Astrocyte (in vitro differentiated cells and primary cell): ENCODE results near the gene RGL2. TPM values are rescaled to one million over a fixed set of nuclear protein-coding genes. Genes with fewer than 3 reads are reported as not detected.

Source experiments
- DNase-seq: peaks from one replicate; pipeline ENCODE4 v3.0.0-alpha.2; 2010; ENCODE audit warnings: low read depth
- FAIRE-seq: peaks from 2 replicates; lab custom pipeline; 2011; peaks lifted over from hg19 to GRCh38; lab: Jason Lieb, UNC
- H2AFZ ChIP-seq: 2 replicates; pipeline ENCODE4 v1.6.0; 2012; ENCODE audit warnings: low read depth, low read length, inconsistent platforms
- H3K27ac ChIP-seq: 2 replicates; pipeline ENCODE4 v1.5.1; 2011; ENCODE audit warnings: low read depth, low read length, inconsistent platforms
- H3K27me3 ChIP-seq: 2 replicates; pipeline ENCODE4 v1.6.0; 2011; ENCODE audit warnings: low read length, inconsistent platforms; ENCODE audit not compliant: insufficient read depth
- H3K36me3 ChIP-seq: 2 replicates; pipeline ENCODE4 v1.5.1; 2011; ENCODE audit warnings: low read length, inconsistent platforms; ENCODE audit not compliant: insufficient read depth
- H3K4me1 ChIP-seq: 2 replicates; pipeline ENCODE4 v1.5.1; 2011; ENCODE audit warnings: low read length, inconsistent platforms; ENCODE audit not compliant: insufficient read depth
- H3K4me2 ChIP-seq: 2 replicates; pipeline ENCODE4 v1.6.0; 2012; ENCODE audit warnings: low read length, inconsistent platforms
- H3K4me3 ChIP-seq: 2 replicates; pipeline ENCODE4 v1.5.1; 2011; ENCODE audit warnings: low read depth, mild to moderate bottlenecking, low read length, inconsistent platforms; ENCODE audit not compliant: insufficient read depth
- H3K79me2 ChIP-seq: 2 replicates; pipeline ENCODE4 v1.6.0; 2012; ENCODE audit warnings: mild to moderate bottlenecking, low read length, inconsistent platforms; ENCODE audit not compliant: insufficient read depth
- H3K9ac ChIP-seq: 2 replicates; pipeline ENCODE4 v1.6.0; 2012; ENCODE audit warnings: mild to moderate bottlenecking, low read length, inconsistent platforms
- H3K9me3 ChIP-seq: 2 replicates; pipeline ENCODE4 v1.5.1; 2012; ENCODE audit warnings: low read depth, mild to moderate bottlenecking, low read length, inconsistent platforms; ENCODE audit not compliant: insufficient read depth
- H4K20me1 ChIP-seq: 2 replicates; pipeline ENCODE4 v1.6.0; 2012; ENCODE audit warnings: low read length, inconsistent platforms; ENCODE audit not compliant: insufficient read depth
- H3K27ac Mint-ChIP-seq: one replicate; pipeline ENCODE4 v1.8.0; 2021; ENCODE audit warnings: mild to moderate bottlenecking, mixed read lengths; ENCODE audit not compliant: unreplicated experiment
- H3K27me3 Mint-ChIP-seq: one replicate; pipeline ENCODE4 v1.8.0; 2021; ENCODE audit warnings: low read depth, mixed read lengths; ENCODE audit not compliant: unreplicated experiment
- H3K36me3 Mint-ChIP-seq: one replicate; pipeline ENCODE4 v1.8.0; 2021; ENCODE audit warnings: low read depth, mixed read lengths; ENCODE audit not compliant: unreplicated experiment
- H3K4me1 Mint-ChIP-seq: one replicate; pipeline ENCODE4 v1.8.0; 2021; ENCODE audit warnings: low read depth, mixed read lengths; ENCODE audit not compliant: unreplicated experiment
- H3K4me3 Mint-ChIP-seq: one replicate; pipeline ENCODE4 v1.8.0; 2021; ENCODE audit warnings: mild to moderate bottlenecking, moderate library complexity, mixed read lengths; ENCODE audit not compliant: unreplicated experiment
- H3K9me3 Mint-ChIP-seq: one replicate; pipeline ENCODE4 v1.8.0; 2021; ENCODE audit warnings: mild to moderate bottlenecking, mixed read lengths; ENCODE audit not compliant: unreplicated experiment
- CTCF ChIP-seq: IDR thresholded peaks from 2 replicates; pipeline ENCODE4 v1.5.1; 2011; ENCODE audit warnings: low read depth, mild to moderate bottlenecking, inconsistent platforms, low read length, moderate library complexity; ENCODE audit not compliant: insufficient read depth
- EZH2 ChIP-seq: IDR thresholded peaks from 2 replicates; pipeline ENCODE4 v1.6.1; 2012; ENCODE audit warnings: mild to moderate bottlenecking, low read length, inconsistent platforms; ENCODE audit not compliant: insufficient read depth
- total RNA-seq: library from RNA; stranded (reverse); gene quantifications from 2 replicates; pipeline ENCODE4 v1.2.1, GENCODE V29; 2021

Gene RGL2
- total RNA-seq, 1 donor from 2014 or later = 36.5 TPM

- TF ChIP-seq EZH2 (no peak), CTCF (no peak)
- peaks cover 26% of the 10 kb centered on the region for H3K4me1 Mint-ChIP-seq
- no peaks in the 10 kb centered on the region for H3K79me2 ChIP-seq
- peaks cover 8% of the 10 kb centered on the region for H3K36me3 Mint-ChIP-seq
- no peaks in the 10 kb centered on the region for H3K9me3 ChIP-seq
- peaks cover 31% of the 10 kb centered on the region for H3K4me1 ChIP-seq
- peaks cover 4% of the 10 kb centered on the region for H3K9me3 Mint-ChIP-seq
- H3K27ac ChIP-seq = no peak overlapping the region
- peaks cover 3% of the 10 kb centered on the region for H4K20me1 ChIP-seq
- FAIRE-seq (no peak), DNase-seq (peak; percentile 20)
- H3K27ac Mint-ChIP-seq = no peak overlapping the region
- peak overlapping the region; percentile 30 for H3K4me3 Mint-ChIP-seq
- H3K4me3 ChIP-seq = no peak overlapping the region
- H3K4me2 ChIP-seq = peak overlapping the region; percentile 34
- H3K27me3 Mint-ChIP-seq = peaks cover 2% of the 10 kb centered on the region
- H3K36me3 ChIP-seq = peaks cover 6% of the 10 kb centered on the region
- no peak overlapping the region for H3K9ac ChIP-seq
- H3K27me3 ChIP-seq = no peaks in the 10 kb centered on the region
- H2AFZ ChIP-seq = no peak overlapping the region
Measured at GRCh38 chr6:33251395-33252012, 47.2 kb downstream of the RGL2 start.

- H3K4me1 Mint-ChIP-seq = peaks cover 26% of the 10 kb centered on the region
- H3K27me3 Mint-ChIP-seq = peaks cover 3% of the 10 kb centered on the region
Measured at GRCh38 chr6:33250731-33251130, 48.0 kb downstream of the RGL2 start.

More at GRCh38 chr6:33250731-33251130, 48.0 kb downstream of the RGL2 start:
- FAIRE-seq = no peak
- peak overlapping the region; percentile 59 for H3K27ac ChIP-seq
- peak overlapping the region; percentile 36 for H3K9ac ChIP-seq
- TF ChIP-seq CTCF (no peak), EZH2 (no peak)
- H3K9me3 Mint-ChIP-seq = peaks cover 4% of the 10 kb centered on the region
- peaks cover 8% of the 10 kb centered on the region for H3K36me3 Mint-ChIP-seq
- no peak for DNase-seq
- peaks cover 3% of the 10 kb centered on the region for H4K20me1 ChIP-seq
- peaks cover 31% of the 10 kb centered on the region for H3K4me1 ChIP-seq
- peaks cover 6% of the 10 kb centered on the region for H3K36me3 ChIP-seq
- no peak overlapping the region for H3K4me3 ChIP-seq
- H3K79me2 ChIP-seq = no peaks in the 10 kb centered on the region
- H3K27me3 ChIP-seq = no peaks in the 10 kb centered on the region
- peak overlapping the region; percentile 99 for H3K4me2 ChIP-seq
- peak overlapping the region; percentile 84 for H3K4me3 Mint-ChIP-seq
- H3K9me3 ChIP-seq = no peaks in the 10 kb centered on the region
- H2AFZ ChIP-seq = no peak overlapping the region
- peak overlapping the region; percentile 89 for H3K27ac Mint-ChIP-seq
